HG02623 (cell line): ENCODE measurements around the gene PARP14.
A peak's percentile ranks its signal among the peaks of the same experiment; 100 is the strongest.
"Not testable (repeated sequence)": the region's sequence is repeated elsewhere in the genome, so short reads cannot be mapped to it uniquely, and the experiment has no call there.

Experiments
- ATAC-seq: cut with Tn5 transposase; IDR thresholded peaks from one replicate; pipeline ENCODE4 v1.9.1; 2021; ENCODE audit warnings: moderate library complexity; ENCODE audit not compliant: unreplicated experiment

The PARP14 gene

DNA sequence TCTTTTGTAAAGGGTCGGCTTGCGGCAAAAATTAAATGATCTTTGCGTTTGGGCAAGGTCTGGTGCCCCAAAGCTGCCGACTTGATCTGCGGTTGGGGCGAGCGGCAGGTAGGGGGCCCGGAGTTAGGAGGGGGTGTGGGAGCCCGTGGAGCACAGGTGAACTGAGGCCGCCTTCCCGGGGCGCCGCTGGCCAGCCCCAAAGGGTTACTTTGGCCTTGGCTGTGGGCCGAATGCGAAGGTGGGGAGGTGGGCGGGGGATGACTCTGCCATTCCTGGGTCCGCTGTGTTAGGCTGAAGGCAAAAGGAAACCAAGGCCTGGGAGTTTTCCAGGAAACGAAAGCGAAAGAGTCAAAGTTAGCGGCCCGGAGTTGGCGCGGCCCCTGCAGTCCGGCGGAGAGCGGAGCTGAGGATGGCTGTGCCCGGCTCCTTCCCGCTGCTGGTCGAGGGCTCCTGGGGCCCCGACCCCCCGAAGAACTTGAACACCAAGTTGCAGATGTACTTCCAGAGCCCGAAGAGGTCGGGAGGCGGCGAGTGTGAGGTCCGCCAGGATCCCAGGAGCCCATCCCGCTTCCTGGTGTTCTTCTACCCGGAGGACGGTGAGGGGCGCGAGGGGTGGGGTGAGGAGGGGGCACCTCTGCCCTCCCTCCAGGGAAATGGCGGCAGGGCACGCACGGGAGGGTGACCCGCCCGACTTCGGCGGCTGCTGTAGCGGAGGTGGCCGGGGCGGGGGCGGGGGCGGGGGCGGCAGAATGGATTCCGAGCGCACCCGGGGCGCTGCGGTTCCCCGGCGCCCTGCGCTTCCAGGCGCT lies at the start of gene PARP14:
PARP14 (plus strand) TSS at position 365 of the 809 bp plus-strand sequence; CDS start at position 410, 45 bp downstream.
- ATAC-seq, result peak; percentile 36

GRCh38 chr3:122635789-122636188 lies 44.9 kb upstream of the PARP14 start:
- no peak for ATAC-seq

DNA sequence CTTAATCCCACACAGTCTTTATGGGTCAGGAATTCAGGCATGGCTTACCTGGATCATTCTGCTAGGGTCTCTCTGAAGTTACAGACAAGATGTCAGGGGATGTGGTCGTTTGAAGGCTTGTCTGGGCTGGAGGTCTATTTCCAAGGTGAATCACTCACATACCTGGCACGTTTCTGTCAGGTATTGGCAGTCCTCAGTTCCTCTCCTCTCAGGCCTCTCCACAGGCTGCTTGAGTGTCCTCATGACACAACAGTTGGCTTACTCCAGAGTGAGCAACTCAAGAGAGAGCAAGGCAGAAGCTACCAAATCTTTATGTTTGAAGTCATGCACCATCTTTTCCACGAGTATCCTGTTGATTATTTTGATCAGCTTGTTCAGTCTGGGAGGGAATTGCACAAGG lies 43.9 kb upstream of the PARP14 start:
- no peak for ATAC-seq

DNA sequence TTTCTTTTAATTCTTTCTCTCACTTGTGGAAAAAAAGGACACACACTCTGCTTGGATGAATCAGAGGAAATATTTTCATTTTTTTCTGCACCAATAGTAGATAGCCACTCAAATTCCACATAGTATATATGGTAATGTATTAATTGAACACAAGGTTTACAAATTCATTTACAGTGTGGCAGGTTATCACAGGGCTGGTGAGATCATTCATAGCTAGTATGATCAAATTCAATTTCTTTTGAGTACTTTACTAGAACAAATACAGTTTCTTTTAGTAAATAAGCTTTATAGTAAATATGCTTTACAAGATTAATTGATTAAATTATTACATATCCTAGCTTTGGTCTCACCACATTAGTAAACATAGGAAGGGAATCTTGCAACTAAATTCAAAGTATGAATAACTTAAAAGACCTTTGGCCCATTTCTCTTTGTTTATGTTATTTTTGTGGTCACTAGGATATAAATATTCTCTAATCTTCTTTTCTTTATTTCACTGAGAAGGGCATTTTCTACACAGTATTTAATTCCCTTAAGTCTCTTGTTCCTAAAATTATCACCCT lies 40.1 kb upstream of the PARP14 start:
- no peak for ATAC-seq

GRCh38 chr3:122642935-122643334 lies 37.7 kb upstream of the PARP14 start:
- peak; percentile 69 for ATAC-seq

DNA sequence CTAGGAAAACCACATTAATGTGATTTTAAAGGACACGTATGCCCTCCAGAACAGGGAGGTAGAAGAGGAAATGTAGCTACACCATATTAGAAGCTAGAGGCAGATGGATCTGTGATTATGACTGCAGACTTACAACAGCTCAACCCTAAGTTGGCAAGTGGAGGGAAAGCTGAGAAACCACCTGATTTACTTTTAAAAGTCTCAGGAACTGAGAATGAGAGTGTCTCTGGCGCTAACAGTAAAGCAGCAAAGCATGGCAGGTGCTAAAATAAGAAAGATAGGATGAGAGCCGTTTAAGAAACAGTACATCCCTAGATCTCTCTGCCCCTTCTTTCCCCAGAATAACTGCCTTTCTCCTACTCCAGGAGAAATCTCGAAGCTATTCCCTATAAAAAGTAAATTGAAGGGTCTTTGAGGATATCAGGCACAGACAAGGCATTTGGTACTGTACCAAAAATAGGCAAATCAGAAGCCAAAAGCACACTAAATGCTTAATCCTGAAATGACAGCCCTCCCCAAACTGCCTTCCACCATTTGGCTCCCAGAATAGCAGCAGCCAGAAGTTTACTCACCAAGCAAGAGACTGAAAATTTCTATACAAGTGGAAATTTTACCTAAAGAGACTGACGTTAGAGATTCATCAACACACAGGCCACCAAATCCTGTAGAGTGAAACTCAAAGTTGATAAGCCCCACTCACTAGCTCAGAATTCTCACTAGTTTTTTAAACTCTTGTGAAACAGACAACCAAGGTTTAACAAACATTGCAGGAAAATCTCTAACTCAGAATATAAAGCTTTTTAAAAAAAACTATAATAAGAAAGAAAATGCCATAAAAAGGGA lies 34.3 kb upstream of the PARP14 start:
- peak; percentile 48 for ATAC-seq

- not testable (repeated sequence) for ATAC-seq
Observed at GRCh38 chr3:122651233-122651907, 29.3 kb upstream of the PARP14 start.

DNA sequence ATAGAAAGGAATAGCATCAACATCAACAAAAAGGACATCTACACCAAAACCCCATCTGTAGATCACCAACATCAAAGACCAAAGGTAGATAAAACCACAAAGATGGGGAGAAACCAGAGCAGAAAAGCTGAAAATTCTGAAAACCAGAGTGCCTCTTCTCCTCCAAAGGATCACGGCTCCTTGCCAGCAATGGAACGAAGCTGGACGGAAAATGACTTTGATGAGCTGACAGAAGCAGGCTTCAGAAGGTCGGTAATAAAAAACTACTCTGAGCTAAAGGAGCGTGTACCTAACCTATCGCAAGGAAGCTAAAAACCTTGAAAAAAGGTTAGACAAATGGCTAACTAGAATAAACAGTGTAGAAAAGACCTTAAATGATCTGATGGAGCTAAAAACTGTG lies 28.7 kb upstream of the PARP14 start:
- not testable (repeated sequence) for ATAC-seq

GRCh38 chr3:122658336-122658735 lies 22.3 kb upstream of the PARP14 start:
- ATAC-seq, result not testable (repeated sequence)

GRCh38 chr3:122660297-122660974 lies 20.2 kb upstream of the PARP14 start:
- no peak for ATAC-seq

DNA sequence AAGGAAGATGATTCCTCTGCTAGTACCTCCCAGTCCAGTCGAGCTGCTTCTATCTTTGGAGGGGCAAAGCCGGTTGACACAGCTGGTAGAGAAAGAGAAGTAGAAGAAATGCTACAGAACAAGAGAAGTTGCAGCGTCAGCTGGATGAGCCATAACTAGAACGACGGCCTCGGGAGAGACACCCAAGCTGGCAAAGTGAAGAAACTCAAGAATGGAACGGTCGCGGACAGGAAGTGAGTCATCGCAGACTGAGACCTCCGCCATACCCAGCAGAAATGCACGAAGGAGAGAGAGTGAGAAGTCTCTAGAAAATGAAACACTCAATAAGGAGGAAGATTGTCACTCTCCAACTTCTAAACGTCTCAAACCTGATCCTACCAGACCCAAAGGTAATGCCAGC lies 19.0 kb upstream of the PARP14 start:
- ATAC-seq, result no peak

DNA sequence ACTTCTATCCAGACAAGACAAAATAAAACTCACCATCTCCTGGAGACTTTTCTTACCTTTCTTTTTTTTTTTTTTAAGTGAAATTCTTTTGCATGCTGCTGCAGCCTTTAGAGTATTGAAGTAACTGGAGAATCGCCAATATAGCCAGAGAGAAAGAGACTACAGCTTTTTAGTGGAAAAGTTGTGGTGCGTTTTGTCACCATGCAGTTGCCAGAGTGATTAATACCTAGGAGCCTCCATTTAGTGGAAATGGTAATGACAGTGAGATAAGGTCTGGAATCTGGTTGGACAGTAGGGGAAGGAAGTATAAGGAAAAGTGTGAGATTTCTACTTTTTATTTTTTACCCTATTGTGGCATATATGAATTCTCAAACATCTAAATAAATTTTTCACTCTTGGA lies 18.1 kb upstream of the PARP14 start:
- no peak for ATAC-seq

GRCh38 chr3:122665226-122665786 lies 15.3 kb upstream of the PARP14 start:
- ATAC-seq, result no peak

GRCh38 chr3:122665881-122666280 lies 14.8 kb upstream of the PARP14 start:
- no peak for ATAC-seq

DNA sequence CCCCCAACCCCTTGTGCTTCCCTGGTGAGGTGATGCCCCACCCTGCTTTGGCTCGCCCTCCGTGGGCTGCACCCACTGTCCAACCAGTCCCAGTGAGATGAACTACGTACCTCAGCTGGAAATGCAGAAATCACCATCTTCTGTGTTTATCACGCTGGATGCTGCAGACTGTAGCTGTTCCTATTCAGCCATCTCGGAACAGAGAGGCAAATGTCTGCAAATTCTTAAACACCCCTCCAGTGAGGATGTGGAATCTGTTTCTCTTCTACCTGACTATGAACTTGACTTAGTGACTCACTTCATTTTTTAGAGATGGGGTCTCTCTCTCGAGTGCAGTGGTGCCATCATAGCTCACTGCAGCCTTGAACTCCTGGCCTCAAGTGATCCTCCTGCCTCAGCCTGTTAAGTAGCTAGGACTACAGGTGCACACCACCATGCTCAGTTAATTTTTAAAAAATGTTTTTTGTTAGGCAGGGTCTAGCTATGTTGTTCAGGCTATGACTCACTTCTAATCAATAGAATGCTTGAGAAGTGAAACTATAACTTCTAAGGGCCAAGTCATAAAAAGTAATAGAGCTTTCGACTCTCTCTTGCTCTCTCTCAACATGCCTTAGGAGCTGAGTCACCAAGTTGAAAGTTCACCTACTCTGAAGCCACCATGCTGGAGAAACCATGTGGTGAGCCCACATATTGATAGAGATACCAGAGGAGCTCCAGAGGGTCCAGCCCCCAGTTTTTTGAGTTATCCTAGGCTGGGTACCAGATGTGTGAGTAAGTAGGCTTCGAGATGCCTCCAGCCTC lies 11.5 kb upstream of the PARP14 start:
- ATAC-seq, result no peak

- ATAC-seq, result no peak
Observed at GRCh38 chr3:122671553-122671952, 9.1 kb upstream of the PARP14 start.

- no peak for ATAC-seq
Observed at GRCh38 chr3:122674339-122674738, 6.3 kb upstream of the PARP14 start.

- ATAC-seq, result no peak
Observed at GRCh38 chr3:122676759-122677158, 3.9 kb upstream of the PARP14 start.

- no peak for ATAC-seq
Observed at GRCh38 chr3:122677216-122677615, 3.4 kb upstream of the PARP14 start.
